ENCODE measurements around the gene CYP26B1. TPM values are rescaled to one million over a fixed set of nuclear protein-coding genes. Genes with fewer than 3 reads are reported as not detected.

Gene CYP26B1
- total RNA-seq, 3 donors from 2014 or later, result 0.82 to 9.5 (median 2.5) TPM

- H3K4me1 ChIP-seq (ENCODE audit: low read depth), result no peaks in the 10 kb centered on the region
- no peak overlapping the region for H3K4me3 ChIP-seq
- ATAC-seq, result no peak
- no peaks in the 10 kb centered on the region for H3K36me3 ChIP-seq (ENCODE audit: low read depth)
- intact Hi-C loops (cut with DNase I, micrococcal nuclease), result no loop called here
- H3K9me3 ChIP-seq, result no peaks in the 10 kb centered on the region
- no peak for TF ChIP-seq CTCF (IDR thresholded peaks at IDR 0.05)
- no peak for DNase-seq
Measured at GRCh38 chr2:72121153-72121552, 26.5 kb downstream of the CYP26B1 start.

GRCh38 chr2:72118951-72119350 is 28.7 kb downstream of the CYP26B1 start:
- ATAC-seq (no peak), DNase-seq (no peak)
- H3K36me3 ChIP-seq (ENCODE audit: low read depth), result no peaks in the 10 kb centered on the region
- no peak overlapping the region for H3K4me3 ChIP-seq
- TF ChIP-seq CTCF (IDR thresholded peaks at IDR 0.05), result no peak
- no peaks in the 10 kb centered on the region for H3K4me1 ChIP-seq (ENCODE audit: low read depth)
- intact Hi-C loops (cut with DNase I, micrococcal nuclease), result no loop called here
- H3K9me3 ChIP-seq, result no peaks in the 10 kb centered on the region

DNA sequence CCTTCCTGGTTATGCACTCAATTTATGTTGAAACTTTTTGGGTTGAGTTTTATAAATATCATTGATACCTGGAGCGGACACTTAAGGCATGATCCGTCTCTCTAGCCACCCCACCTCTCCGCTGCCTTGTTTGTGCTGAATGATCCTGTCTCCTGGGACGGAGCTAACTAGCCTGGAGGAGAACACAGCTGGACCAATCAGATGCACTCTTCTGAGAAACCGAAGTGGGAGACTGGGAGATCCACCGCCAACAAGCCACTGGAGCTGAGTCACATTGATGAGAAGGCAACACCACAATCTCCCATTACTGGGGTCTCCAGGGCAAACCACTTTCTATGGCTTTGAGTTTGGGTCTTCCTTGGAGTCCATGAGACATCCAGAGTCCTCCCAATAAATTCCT is 29.3 kb downstream of the CYP26B1 start:
- H3K36me3 ChIP-seq (ENCODE audit: low read depth), result no peaks in the 10 kb centered on the region
- no peak for DNase-seq
- H3K4me3 ChIP-seq, result no peak overlapping the region
- intact Hi-C loops (cut with DNase I, micrococcal nuclease), result no loop called here
- H3K4me1 ChIP-seq (ENCODE audit: low read depth), result no peaks in the 10 kb centered on the region
- ATAC-seq, result no peak
- H3K9me3 ChIP-seq, result no peaks in the 10 kb centered on the region
- TF ChIP-seq CTCF (IDR thresholded peaks at IDR 0.05), result no peak

- intact Hi-C loops (cut with DNase I, micrococcal nuclease), result no loop called here
Measured at GRCh38 chr2:72117718-72118117, 29.9 kb downstream of the CYP26B1 start.

DNA sequence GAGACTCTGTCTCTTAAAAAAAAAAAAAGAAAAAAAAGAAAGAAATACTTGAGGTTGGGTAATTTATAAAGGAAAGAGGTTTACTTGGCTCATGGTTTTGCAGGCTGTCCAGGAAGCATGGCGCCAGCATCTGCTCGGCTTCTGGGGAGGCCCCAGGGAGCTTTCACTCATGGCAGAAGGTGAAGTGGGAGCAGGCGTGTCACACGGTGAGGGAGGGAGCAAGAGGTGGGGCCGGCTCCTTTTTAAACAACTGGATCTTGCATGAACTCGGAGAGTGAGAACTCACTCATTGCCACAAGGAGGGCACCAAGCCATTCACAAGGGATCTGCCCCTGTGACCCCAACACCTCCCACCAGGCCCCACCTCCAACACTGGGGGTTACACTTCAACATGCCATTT is 30.6 kb downstream of the CYP26B1 start:
- intact Hi-C loops (cut with DNase I, micrococcal nuclease), result no loop called here

More at GRCh38 chr2:72117718-72118117, 29.9 kb downstream of the CYP26B1 start:
- DNase-seq (no peak), ATAC-seq (no peak)
- TF ChIP-seq CTCF (IDR thresholded peaks at IDR 0.05), result no peak
- Histone ChIP-seq H3K4me1 (ENCODE audit: low read depth) (no peaks in the 10 kb centered on the region), H3K9me3 (no peaks in the 10 kb centered on the region), H3K4me3 (no peak overlapping the region), H3K36me3 (ENCODE audit: low read depth) (no peaks in the 10 kb centered on the region)

More for the DNA sequence above, 30.6 kb downstream of the CYP26B1 start:
- TF ChIP-seq CTCF (IDR thresholded peaks at IDR 0.05), result no peak
- Histone ChIP-seq H3K4me1 (ENCODE audit: low read depth) (no peaks in the 10 kb centered on the region), H3K9me3 (no peaks in the 10 kb centered on the region), H3K36me3 (ENCODE audit: low read depth) (no peaks in the 10 kb centered on the region), H3K4me3 (no peak overlapping the region)
- DNase-seq (no peak), ATAC-seq (no peak)
